ENCODE results near the gene IDH2.

The IDH2 gene

GRCh38 chr15:90064911-90065681 lies 37.2 kb downstream of the IDH2 start:
- no peak for DNase-seq (ENCODE audit: low read depth in 3 of 3, low spot score in 1 of 3)

- DNase-seq (ENCODE audit: low read depth in 3 of 3, low spot score in 1 of 3) = no peak
Measured at GRCh38 chr15:90063770-90064247, 38.5 kb downstream of the IDH2 start.

GRCh38 chr15:90062973-90063769 lies 39.1 kb downstream of the IDH2 start:
- no peak for DNase-seq (ENCODE audit: low read depth in 3 of 3, low spot score in 1 of 3)

- no peak for DNase-seq (ENCODE audit: low read depth in 3 of 3, low spot score in 1 of 3)
Measured at GRCh38 chr15:90062462-90062932, 39.8 kb downstream of the IDH2 start.

GRCh38 chr15:90062023-90062442 lies 40.2 kb downstream of the IDH2 start:
- DNase-seq (ENCODE audit: low read depth in 3 of 3, low spot score in 1 of 3) = peak in 1 of 3 donors; percentile 26

GRCh38 chr15:90060797-90061196 lies 41.5 kb downstream of the IDH2 start:
- no peak for DNase-seq (ENCODE audit: low read depth in 3 of 3, low spot score in 1 of 3)

- peak; percentile 22 to 61 (median 29) for DNase-seq (ENCODE audit: low read depth in 3 of 3, low spot score in 1 of 3)
Measured at GRCh38 chr15:90059208-90059985, 42.9 kb downstream of the IDH2 start.

- DNase-seq (ENCODE audit: low read depth in 3 of 3, low spot score in 1 of 3) = no peak
Measured at GRCh38 chr15:90058775-90059174, 43.5 kb downstream of the IDH2 start.

GRCh38 chr15:90058308-90058707 lies 44.0 kb downstream of the IDH2 start:
- no peak for DNase-seq (ENCODE audit: low read depth in 3 of 3, low spot score in 1 of 3)

GRCh38 chr15:90056529-90056928 lies 45.7 kb downstream of the IDH2 start:
- no peak for DNase-seq (ENCODE audit: low read depth in 3 of 3, low spot score in 1 of 3)

- DNase-seq (ENCODE audit: low read depth in 3 of 3, low spot score in 1 of 3) = no peak
Measured at GRCh38 chr15:90055182-90055581, 47.1 kb downstream of the IDH2 start.

GRCh38 chr15:90054618-90055097 lies 47.6 kb downstream of the IDH2 start:
- no peak for DNase-seq (ENCODE audit: low read depth in 3 of 3, low spot score in 1 of 3)

- no peak for DNase-seq (ENCODE audit: low read depth in 3 of 3, low spot score in 1 of 3)
Measured at GRCh38 chr15:90053685-90054466, 48.4 kb downstream of the IDH2 start.

GRCh38 chr15:90051874-90052273 lies 50.4 kb downstream of the IDH2 start:
- DNase-seq (ENCODE audit: low read depth in 3 of 3, low spot score in 1 of 3) = no peak

- no peak for DNase-seq (ENCODE audit: low read depth in 3 of 3, low spot score in 1 of 3)
Measured at GRCh38 chr15:90049666-90050604, 52.3 kb downstream of the IDH2 start.

GRCh38 chr15:90049030-90049429 lies 53.2 kb downstream of the IDH2 start:
- no peak for DNase-seq (ENCODE audit: low read depth in 3 of 3, low spot score in 1 of 3)

GRCh38 chr15:90047956-90048575 lies 54.2 kb downstream of the IDH2 start:
- no peak for DNase-seq (ENCODE audit: low read depth in 3 of 3, low spot score in 1 of 3)

GRCh38 chr15:90046911-90047392 lies 55.3 kb downstream of the IDH2 start:
- DNase-seq (ENCODE audit: low read depth in 3 of 3, low spot score in 1 of 3) = no peak

- no peak for DNase-seq (ENCODE audit: low read depth in 3 of 3, low spot score in 1 of 3)
Measured at GRCh38 chr15:90046289-90046688, 56.0 kb downstream of the IDH2 start.

Measured in stimulated activated CD4-positive, alpha-beta T cell treated with anti-CD3 and anti-CD28 coated beads, TNF-alpha, amount 100 ng/mL, for 1 hour (primary cell).